PFSK-1 (cell line): Measurements from ENCODE around the gene ZNF462.

ENCODE experiments used
- FOXP2 ChIP-seq: optimal IDR thresholded peaks from 2 replicates; pipeline ENCODE3; 2011; ENCODE audit warnings: borderline replicate concordance, control low read depth, inconsistent platforms; ENCODE audit not compliant: insufficient read depth; ENCODE audit errors: extremely low read length, extremely low read depth
- POLR2AphosphoS5 ChIP-seq: IDR thresholded peaks from 2 replicates; pipeline ENCODE4 v1.6.1; 2012; ENCODE audit warnings: low read depth, mild to moderate bottlenecking, control low read depth, low read length, moderate library complexity
- REST ChIP-seq, 2 experiments: IDR thresholded peaks; 2 replicates each; pipeline versions ENCODE4 v1.6.1 to v1.8.0; 2011 to 2012; ENCODE audit warnings: low read depth in 2 of 2, low read length in 2 of 2, control low read depth in 1 of 2, inconsistent platforms in 1 of 2, mild to moderate bottlenecking in 1 of 2, moderate library complexity in 1 of 2; ENCODE audit not compliant: insufficient read depth in 1 of 2
- SIN3A ChIP-seq: IDR thresholded peaks from 2 replicates; pipeline ENCODE4 v1.6.1; 2012; ENCODE audit warnings: mild to moderate bottlenecking, low read length, moderate library complexity, borderline replicate concordance; ENCODE audit not compliant: insufficient read depth
- TAF1 ChIP-seq: IDR thresholded peaks from 2 replicates; pipeline ENCODE4 v1.6.1; 2012; ENCODE audit warnings: low read length, control low read depth, borderline replicate concordance; ENCODE audit not compliant: insufficient read depth

ZNF462 gene

GRCh38 chr9:107036367-107036766 lies 173.4 kb downstream of the ZNF462 start:
- no peak for TF ChIP-seq REST (IDR thresholded peaks at IDR 0.05; ENCODE audit: insufficient read depth in 1 of 2, low read depth in 2 of 2, low read length in 2 of 2)
- TF ChIP-seq TAF1: no peak
- TF ChIP-seq SIN3A: no peak
- TF ChIP-seq POLR2AphosphoS5: no peak
- TF ChIP-seq FOXP2: no peak

- no peak for TF ChIP-seq POLR2AphosphoS5
Measured at GRCh38 chr9:107039542-107039941, 176.6 kb downstream of the ZNF462 start.

GRCh38 chr9:107042606-107043005 lies 179.6 kb downstream of the ZNF462 start:
- TF ChIP-seq POLR2AphosphoS5: no peak
- no peak for TF ChIP-seq TAF1
- no peak for TF ChIP-seq FOXP2
- TF ChIP-seq REST (IDR thresholded peaks at IDR 0.05; ENCODE audit: insufficient read depth in 1 of 2, low read depth in 2 of 2, low read length in 2 of 2): no peak
- TF ChIP-seq SIN3A: no peak

GRCh38 chr9:107043886-107044285 lies 180.9 kb downstream of the ZNF462 start:
- TF ChIP-seq REST (IDR thresholded peaks at IDR 0.05; ENCODE audit: insufficient read depth in 1 of 2, low read depth in 2 of 2, low read length in 2 of 2) (no peak), POLR2AphosphoS5 (no peak), SIN3A (no peak), FOXP2 (no peak)

GRCh38 chr9:107044872-107045271 lies 181.9 kb downstream of the ZNF462 start:
- TF ChIP-seq POLR2AphosphoS5: no peak
- no peak for TF ChIP-seq TAF1
- no peak for TF ChIP-seq FOXP2
- TF ChIP-seq REST (IDR thresholded peaks at IDR 0.05; ENCODE audit: insufficient read depth in 1 of 2, low read depth in 2 of 2, low read length in 2 of 2): no peak
- TF ChIP-seq SIN3A: no peak
